Mesodermal cell (in vitro differentiated cells): ENCODE measurements around the gene SRRM4.

ENCODE experiments used
- H3K27ac ChIP-seq: 2 replicates; pipeline ENCODE4 v1.7.0; 2013; ENCODE audit warnings: mild to moderate bottlenecking, low read depth, low read length, moderate library complexity; ENCODE audit not compliant: severe bottlenecking
- H3K36me3 ChIP-seq: 2 replicates; pipeline ENCODE4 v1.7.1; 2013; ENCODE audit warnings: mild to moderate bottlenecking, low read length, moderate library complexity; ENCODE audit not compliant: control insufficient read depth, insufficient read depth
- H3K4me1 ChIP-seq: one replicate; pipeline ENCODE4 v1.7.1; 2013; ENCODE audit warnings: mild to moderate bottlenecking, low read length; ENCODE audit not compliant: insufficient read depth, control insufficient read depth, poor library complexity, severe bottlenecking
- H3K4me3 ChIP-seq: 2 replicates; pipeline ENCODE4 v1.7.0; 2013; ENCODE audit warnings: low read length, control low read depth, mild to moderate bottlenecking; ENCODE audit not compliant: insufficient read depth, poor library complexity, severe bottlenecking; ENCODE audit errors: extremely low read depth
- H3K9me3 ChIP-seq: 2 replicates; pipeline ENCODE4 v1.7.1; 2013; ENCODE audit warnings: mild to moderate bottlenecking, low read length, moderate library complexity; ENCODE audit not compliant: control insufficient read depth
- WGBS, 2 experiments: methylation state at CpG; one replicate each; pipeline ENCODE4 v1.1.5; 2013; ENCODE audit warnings: missing lambda C conversion rate in 2 of 2; ENCODE audit not compliant: insufficient coverage in 2 of 2; 5-methylcytosine and 5-hydroxymethylcytosine counted together

Gene SRRM4

DNA sequence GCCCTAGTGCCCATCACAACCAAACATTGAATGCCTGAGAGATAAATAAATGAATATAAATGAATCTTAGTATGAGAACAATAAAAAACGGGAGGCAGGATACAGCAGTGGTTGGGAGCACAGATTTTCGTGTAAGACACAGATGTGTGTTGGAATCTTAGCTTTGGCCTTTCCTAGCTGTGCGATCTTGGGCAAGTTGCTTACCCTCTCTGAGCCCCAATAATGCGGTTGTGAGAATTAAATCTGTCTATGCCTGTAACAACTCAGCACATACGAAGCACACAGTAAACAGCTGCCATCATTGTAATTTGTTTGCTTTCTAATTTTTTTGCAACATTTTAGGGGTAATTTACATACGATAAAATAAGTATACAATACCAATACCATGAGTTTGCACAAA is 89.8 kb downstream of the SRRM4 start:
- Histone ChIP-seq H3K36me3 (no peaks in the 10 kb centered on the region), H3K9me3 (no peaks in the 10 kb centered on the region), H3K27ac (no peak overlapping the region), H3K4me1 (no peaks in the 10 kb centered on the region), H3K4me3 (no peak overlapping the region)
- 76 to 98% methylated on average over 2 to 5 of the region's 6 CpGs for WGBS, 2 experiments

DNA sequence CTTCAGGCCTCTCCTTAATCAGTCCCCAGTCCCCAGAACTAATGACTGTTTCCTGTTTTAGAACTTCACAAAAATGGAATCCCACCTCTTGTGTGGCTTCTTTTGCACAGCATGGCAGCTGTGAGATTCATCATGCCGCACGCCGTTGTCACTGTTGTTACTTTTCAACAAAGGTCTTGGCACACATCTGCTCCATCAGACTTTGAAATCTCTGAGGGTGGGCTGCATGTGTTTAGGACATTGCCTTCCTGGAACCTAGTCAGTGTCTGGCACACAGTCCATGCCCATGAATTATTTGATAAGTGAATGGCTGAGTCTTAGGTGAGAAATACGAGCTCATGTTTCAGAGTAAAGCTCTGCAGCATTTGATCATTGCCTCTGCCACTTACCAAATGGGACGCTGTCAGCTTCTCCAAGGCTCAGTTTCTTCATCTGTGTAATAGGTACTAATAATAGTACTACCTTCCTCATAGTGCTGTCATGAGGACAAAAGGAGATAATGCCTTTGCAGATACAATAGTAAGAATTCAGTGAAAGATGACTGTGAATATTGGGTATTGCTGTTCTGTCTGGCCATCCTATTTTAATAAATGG is 90.4 kb downstream of the SRRM4 start:
- Histone ChIP-seq H3K4me3 (no peak overlapping the region), H3K27ac (no peak overlapping the region), H3K4me1 (no peaks in the 10 kb centered on the region), H3K36me3 (no peaks in the 10 kb centered on the region), H3K9me3 (no peaks in the 10 kb centered on the region)
- WGBS, 2 experiments = 83 to 100% methylated on average over 1 to 4 of the region's 5 CpGs

DNA sequence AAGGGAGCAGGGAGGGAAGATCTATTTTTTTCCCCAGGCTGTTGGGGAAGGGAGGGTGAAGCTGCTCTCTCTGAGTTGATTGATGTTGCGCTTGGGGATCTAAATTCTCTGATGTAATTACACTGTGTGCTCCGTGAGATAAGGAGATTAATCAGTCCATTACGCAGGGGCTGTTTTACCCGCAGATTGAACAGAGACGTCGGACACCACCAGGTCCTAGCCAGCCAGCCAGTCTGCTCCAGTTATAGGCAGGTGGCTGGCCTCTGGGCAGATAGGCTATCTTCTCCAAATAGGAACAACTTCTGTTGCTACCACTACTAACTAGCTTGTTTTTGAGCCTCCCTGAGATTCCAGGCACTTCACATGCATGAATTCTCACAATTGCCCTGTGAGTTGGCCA is 91.1 kb downstream of the SRRM4 start:
- no peak overlapping the region for H3K4me3 ChIP-seq

DNA sequence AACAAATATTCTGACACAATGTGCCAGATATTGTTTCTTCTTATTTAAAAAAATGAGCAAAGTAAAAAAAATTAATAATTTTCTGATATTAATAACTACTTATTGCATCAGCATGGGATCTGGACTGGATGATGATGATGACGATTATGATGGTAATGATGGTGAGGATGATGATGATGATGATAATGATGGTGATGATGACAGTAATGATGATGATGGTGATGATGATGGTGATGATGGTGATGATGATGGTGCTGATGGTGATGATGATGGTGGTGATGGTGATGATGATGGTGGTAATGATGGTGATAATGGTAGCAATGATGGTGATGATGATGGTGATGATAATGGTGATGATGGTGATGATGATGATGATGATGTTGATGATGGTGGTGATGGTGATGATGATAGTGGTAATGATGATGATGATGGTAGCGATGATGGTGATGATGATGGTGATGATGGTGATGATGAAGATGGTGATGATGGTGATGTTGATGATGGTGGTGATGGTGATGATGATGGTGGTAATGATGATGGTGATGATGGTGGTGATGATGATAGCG is 94.0 kb downstream of the SRRM4 start:
- Histone ChIP-seq H3K27ac (no peak overlapping the region), H3K4me3 (no peak overlapping the region), H3K4me1 (no peaks in the 10 kb centered on the region), H3K9me3 (no peaks in the 10 kb centered on the region), H3K36me3 (no peaks in the 10 kb centered on the region)
- 69 to 82% methylated on average over 3 of the region's 3 CpGs for WGBS, 2 experiments

More for the DNA sequence above, 91.1 kb downstream of the SRRM4 start:
- Histone ChIP-seq H3K36me3 (no peaks in the 10 kb centered on the region), H3K4me1 (no peaks in the 10 kb centered on the region), H3K9me3 (no peaks in the 10 kb centered on the region), H3K27ac (no peak overlapping the region)
- 84 to 87% methylated on average over 6 of the region's 6 CpGs for WGBS, 2 experiments

DNA sequence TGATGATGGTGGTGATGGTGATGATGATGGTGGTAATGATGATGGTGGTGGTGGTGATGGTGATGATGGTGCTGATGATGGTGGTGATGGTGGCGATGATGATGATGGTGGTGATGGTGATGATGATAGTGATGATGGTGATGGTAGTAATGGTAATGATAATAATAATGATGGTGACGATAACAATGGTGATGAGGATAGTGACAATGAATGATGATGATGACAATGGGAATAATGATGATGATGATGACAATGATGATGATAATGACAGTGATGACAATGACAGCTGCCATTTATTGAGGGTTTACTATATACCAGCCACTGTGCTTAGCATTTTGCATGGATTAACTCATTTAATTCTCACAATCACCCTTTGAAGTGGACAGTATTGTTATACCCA is 94.6 kb downstream of the SRRM4 start:
- Histone ChIP-seq H3K36me3 (no peaks in the 10 kb centered on the region), H3K27ac (no peak overlapping the region), H3K4me1 (no peaks in the 10 kb centered on the region), H3K4me3 (no peak overlapping the region), H3K9me3 (no peaks in the 10 kb centered on the region)
- WGBS, 2 experiments = 88 to 92% methylated on average over 2 of the region's 2 CpGs

DNA sequence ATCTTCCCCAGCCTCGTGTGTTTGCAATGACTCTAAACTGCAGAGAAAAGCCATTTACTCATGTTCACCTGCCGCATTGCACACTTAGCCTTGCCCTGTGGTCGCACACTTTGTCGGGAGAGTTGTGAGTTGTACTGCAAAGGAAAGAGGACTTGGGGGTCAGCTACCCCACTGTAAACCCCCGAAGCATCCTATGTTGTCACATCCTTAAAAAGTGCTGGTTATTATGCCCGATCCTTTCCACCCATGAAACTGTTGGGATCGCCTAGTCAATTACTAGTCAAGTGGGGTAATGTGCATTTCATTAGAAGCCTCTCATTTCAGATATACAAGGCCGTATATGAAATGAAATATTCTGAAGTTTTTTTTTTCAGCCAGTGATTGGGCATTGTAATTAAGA is 98.2 kb downstream of the SRRM4 start:
- no peak overlapping the region for H3K27ac ChIP-seq
- no peaks in the 10 kb centered on the region for H3K4me1 ChIP-seq
- 80 to 90% methylated on average over 1 to 4 of the region's 8 CpGs for WGBS, 2 experiments
- H3K4me3 ChIP-seq = no peak overlapping the region
- H3K9me3 ChIP-seq = no peaks in the 10 kb centered on the region
- H3K36me3 ChIP-seq = no peaks in the 10 kb centered on the region

DNA sequence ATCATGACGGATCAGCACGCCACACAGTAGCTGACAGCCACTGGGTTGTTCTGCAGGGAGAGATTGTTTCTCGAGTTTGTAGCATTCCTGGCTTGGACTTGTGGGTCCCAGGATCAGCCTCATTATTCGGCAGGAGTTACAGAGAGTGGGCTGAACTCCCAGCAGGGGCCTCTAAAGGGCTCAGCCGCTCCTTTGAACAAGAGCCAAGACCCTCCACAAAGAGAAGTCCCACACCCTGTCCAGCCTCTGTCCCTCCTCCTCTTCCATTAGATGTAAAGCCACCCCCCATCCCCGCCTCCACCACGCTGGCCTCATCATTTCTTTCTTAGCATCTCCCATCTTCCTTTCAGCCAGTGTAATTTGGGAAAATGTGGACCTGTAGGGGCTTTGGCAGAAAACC is 100.7 kb downstream of the SRRM4 start:
- Histone ChIP-seq H3K9me3 (no peaks in the 10 kb centered on the region), H3K4me1 (no peaks in the 10 kb centered on the region), H3K4me3 (no peak overlapping the region), H3K27ac (no peak overlapping the region), H3K36me3 (no peaks in the 10 kb centered on the region)
- 59 to 71% methylated on average over 2 to 5 of the region's 7 CpGs for WGBS, 2 experiments

DNA sequence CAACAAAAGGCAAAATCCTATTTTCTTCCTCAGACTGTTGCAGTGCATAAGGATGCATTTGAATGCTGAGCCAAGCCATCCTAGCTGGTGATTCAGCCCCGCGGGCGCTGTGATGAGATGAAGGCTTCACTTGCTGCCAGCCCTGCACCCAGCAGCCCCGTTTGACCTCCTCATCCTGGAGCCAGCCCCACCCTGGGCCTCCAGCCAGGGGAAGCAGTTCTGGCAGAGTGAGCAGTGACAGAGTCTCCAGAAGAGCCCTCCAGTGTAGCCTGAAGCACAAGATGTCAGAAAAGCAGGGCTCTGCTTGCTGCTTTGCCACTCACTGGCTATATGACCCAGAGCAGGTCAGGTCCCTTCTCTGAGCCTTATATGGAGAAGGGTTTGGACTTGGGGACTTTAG is 101.2 kb downstream of the SRRM4 start:
- WGBS, 2 experiments = 30 to 56% methylated on average over 2 to 3 of the region's 4 CpGs
- Histone ChIP-seq H3K4me3 (no peak overlapping the region), H3K27ac (no peak overlapping the region), H3K9me3 (no peaks in the 10 kb centered on the region), H3K36me3 (no peaks in the 10 kb centered on the region), H3K4me1 (no peaks in the 10 kb centered on the region)

DNA sequence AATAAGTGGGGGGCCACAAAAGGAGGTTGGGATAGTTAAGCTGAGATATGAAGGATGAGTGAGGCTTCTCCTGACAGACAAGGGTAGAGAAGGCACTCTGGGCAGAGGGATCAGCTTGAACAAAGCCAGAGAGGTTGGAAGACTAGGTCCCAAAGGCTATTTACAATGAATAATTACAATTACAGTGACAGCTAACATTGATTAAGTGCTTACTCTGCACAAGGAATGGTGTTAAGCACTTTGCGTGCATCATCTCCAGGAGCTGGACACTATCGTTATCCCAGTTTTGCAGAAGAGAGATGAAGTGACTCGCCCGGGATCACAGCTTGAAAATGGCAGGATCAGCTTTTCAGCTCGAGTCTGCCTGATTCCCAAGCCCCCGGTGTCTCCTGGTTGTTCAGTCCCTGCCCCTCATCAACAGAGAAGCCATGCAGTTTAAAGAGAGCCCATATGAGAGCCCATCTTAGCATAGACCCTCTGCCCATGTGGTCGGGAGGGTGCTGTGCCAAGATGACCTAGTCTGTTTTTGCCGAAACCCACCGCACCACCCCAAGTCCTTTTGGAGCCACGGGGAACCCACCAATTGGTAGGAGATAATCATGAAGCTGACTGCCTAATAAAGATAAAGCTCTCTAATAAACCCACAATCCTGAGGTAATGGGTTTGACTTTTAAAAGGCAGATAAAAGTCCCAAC is 107.5 kb downstream of the SRRM4 start:
- no peaks in the 10 kb centered on the region for H3K4me1 ChIP-seq
- H3K9me3 ChIP-seq = no peaks in the 10 kb centered on the region
- H3K27ac ChIP-seq = no peak overlapping the region
- no peak overlapping the region for H3K4me3 ChIP-seq
- no peaks in the 10 kb centered on the region for H3K36me3 ChIP-seq
- WGBS, 2 experiments = 65 to 78% methylated on average over 6 to 7 of the region's 10 CpGs

DNA sequence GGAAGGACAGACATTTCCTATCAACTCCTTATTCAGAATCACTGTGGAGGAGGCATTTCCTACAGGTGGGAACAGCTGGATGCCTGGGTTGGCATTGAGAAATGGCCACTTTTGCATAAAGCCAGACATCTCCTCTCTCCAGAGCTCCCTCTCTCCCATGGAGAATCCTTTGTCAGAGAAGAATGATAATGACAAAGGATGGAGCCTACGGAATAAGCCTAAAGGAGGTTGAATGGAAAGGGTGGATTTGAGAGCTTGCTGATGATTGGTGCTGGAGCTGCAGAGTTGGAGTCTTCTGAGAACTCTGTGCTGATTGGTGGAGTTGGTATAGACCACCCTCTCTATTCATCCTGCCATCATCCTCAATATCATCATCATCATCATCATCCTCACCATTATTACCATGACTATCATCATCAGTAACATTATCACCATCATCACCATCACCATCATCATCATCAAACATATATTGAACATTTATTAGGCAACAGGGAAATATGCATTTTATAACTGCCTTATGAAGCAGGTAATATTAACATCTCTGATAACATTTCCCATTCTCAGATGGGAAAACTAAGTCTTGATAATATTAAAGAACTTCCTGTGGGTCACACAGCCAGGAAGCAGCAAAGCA is 108.2 kb downstream of the SRRM4 start:
- WGBS, 2 experiments = 80% methylated on average over 1 of the region's 1 CpG; no CpG with 5 or more reads in 1 of the 2 experiments
- Histone ChIP-seq H3K4me3 (no peak overlapping the region), H3K27ac (no peak overlapping the region)

DNA sequence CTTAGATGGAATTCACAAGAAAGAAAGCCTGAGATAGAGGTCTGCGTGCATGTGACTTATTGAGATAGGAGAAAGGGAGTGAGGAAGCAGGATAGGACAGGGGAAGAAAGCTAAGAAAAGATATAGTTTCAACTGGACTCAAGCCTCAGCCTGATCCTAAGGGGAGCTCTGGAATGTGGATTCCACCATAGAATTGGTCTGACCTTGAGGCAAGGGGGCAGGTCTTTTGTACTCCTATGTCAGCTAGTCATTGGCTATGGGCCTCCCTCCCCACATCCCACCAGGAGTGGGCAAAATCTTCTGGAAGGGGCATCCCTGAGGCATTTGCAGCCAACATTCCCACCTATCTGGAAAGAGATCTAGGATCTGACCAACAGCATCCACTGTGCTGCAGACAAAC is 108.9 kb downstream of the SRRM4 start:
- no CpG with 5 or more reads among the region's 1 CpG for WGBS, 2 experiments
- Histone ChIP-seq H3K4me3 (no peak overlapping the region), H3K27ac (no peak overlapping the region), H3K9me3 (no peaks in the 10 kb centered on the region), H3K36me3 (no peaks in the 10 kb centered on the region), H3K4me1 (no peaks in the 10 kb centered on the region)

More for the DNA sequence above, 108.2 kb downstream of the SRRM4 start:
- no peaks in the 10 kb centered on the region for H3K4me1 ChIP-seq
- H3K36me3 ChIP-seq = no peaks in the 10 kb centered on the region
- no peaks in the 10 kb centered on the region for H3K9me3 ChIP-seq
